ENCODE data around the gene SGMS1.

SGMS1 gene

GRCh38 chr10:50610368-50610767 lies 13.4 kb downstream of the SGMS1 start:
- no peak overlapping the region for H2AFZ ChIP-seq (ENCODE audit: low read depth, low read length, severe bottlenecking)
- H3K27me3 ChIP-seq (ENCODE audit: low read length): no peaks in the 10 kb centered on the region
- H3K4me2 ChIP-seq (ENCODE audit: low read depth, low read length, poor library complexity, severe bottlenecking): no peak overlapping the region
- no peaks in the 10 kb centered on the region for H3K36me3 ChIP-seq (ENCODE audit: low read length)
- no peak for TF ChIP-seq EZH2phosphoT487 (conservative IDR thresholded peaks at IDR 0.05; ENCODE audit: low read length)
- TF ChIP-seq, protein P1, sequence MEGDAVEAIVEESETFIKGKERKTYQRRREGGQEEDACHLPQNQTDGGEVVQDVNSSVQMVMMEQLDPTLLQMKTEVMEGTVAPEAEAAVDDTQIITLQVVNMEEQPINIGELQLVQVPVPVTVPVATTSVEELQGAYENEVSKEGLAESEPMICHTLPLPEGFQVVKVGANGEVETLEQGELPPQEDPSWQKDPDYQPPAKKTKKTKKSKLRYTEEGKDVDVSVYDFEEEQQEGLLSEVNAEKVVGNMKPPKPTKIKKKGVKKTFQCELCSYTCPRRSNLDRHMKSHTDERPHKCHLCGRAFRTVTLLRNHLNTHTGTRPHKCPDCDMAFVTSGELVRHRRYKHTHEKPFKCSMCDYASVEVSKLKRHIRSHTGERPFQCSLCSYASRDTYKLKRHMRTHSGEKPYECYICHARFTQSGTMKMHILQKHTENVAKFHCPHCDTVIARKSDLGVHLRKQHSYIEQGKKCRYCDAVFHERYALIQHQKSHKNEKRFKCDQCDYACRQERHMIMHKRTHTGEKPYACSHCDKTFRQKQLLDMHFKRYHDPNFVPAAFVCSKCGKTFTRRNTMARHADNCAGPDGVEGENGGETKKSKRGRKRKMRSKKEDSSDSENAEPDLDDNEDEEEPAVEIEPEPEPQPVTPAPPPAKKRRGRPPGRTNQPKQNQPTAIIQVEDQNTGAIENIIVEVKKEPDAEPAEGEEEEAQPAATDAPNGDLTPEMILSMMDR (IDR thresholded peaks at IDR 0.05; ENCODE audit: insufficient read depth, low read length, poor library complexity, severe bottlenecking): no peak
- H3F3A ChIP-seq (ENCODE audit: insufficient read depth): no peaks in the 10 kb centered on the region
- H3K27ac ChIP-seq (ENCODE audit: low read depth, low read length): no peak overlapping the region
- no peak overlapping the region for H3K4me3 ChIP-seq (ENCODE audit: insufficient read depth, low read length, poor library complexity, severe bottlenecking)
- H4K20me1 ChIP-seq (ENCODE audit: low read depth, low read length): no peaks in the 10 kb centered on the region; the same call in 1 of the 2 replicates
- H3K79me2 ChIP-seq (ENCODE audit: insufficient read depth, low read length): peaks cover 72% of the 10 kb centered on the region
- no peak overlapping the region for H3K9ac ChIP-seq (ENCODE audit: low read length)
- H3K9me3 ChIP-seq (ENCODE audit: insufficient read depth, low read length): no peaks in the 10 kb centered on the region
- H3K9me2 ChIP-seq (replicated peaks; ENCODE audit: insufficient read depth, low read length): no peaks in the 10 kb centered on the region

GRCh38 chr10:50607356-50607925 lies 16.3 kb downstream of the SGMS1 start:
- no peak overlapping the region for H3K9ac ChIP-seq (ENCODE audit: low read length)
- H3K9me3 ChIP-seq (ENCODE audit: insufficient read depth, low read length): no peaks in the 10 kb centered on the region
- no peak overlapping the region for H2AFZ ChIP-seq (ENCODE audit: low read depth, low read length, severe bottlenecking)
- TF ChIP-seq EZH2phosphoT487 (conservative IDR thresholded peaks at IDR 0.05; ENCODE audit: low read length): no peak
- TF ChIP-seq, protein P1 (IDR thresholded peaks at IDR 0.05; ENCODE audit: insufficient read depth, low read length, poor library complexity, severe bottlenecking): no peak
- no peaks in the 10 kb centered on the region for H3K9me2 ChIP-seq (replicated peaks; ENCODE audit: insufficient read depth, low read length)
- H3K36me3 ChIP-seq (ENCODE audit: low read length): no peaks in the 10 kb centered on the region; the same call in 1 of the 2 replicates
- no peaks in the 10 kb centered on the region for H3K27me3 ChIP-seq (ENCODE audit: low read length)
- H3K4me2 ChIP-seq (ENCODE audit: low read depth, low read length, poor library complexity, severe bottlenecking): no peak overlapping the region
- peaks cover 56% of the 10 kb centered on the region for H3K79me2 ChIP-seq (ENCODE audit: insufficient read depth, low read length)
- H3K4me3 ChIP-seq (ENCODE audit: insufficient read depth, low read length, poor library complexity, severe bottlenecking): no peak overlapping the region
- no peaks in the 10 kb centered on the region for H3F3A ChIP-seq (ENCODE audit: insufficient read depth)
- H4K20me1 ChIP-seq (ENCODE audit: low read depth, low read length): no peaks in the 10 kb centered on the region; the same call in 1 of the 2 replicates
- no peak overlapping the region for H3K27ac ChIP-seq (ENCODE audit: low read depth, low read length)

DNA sequence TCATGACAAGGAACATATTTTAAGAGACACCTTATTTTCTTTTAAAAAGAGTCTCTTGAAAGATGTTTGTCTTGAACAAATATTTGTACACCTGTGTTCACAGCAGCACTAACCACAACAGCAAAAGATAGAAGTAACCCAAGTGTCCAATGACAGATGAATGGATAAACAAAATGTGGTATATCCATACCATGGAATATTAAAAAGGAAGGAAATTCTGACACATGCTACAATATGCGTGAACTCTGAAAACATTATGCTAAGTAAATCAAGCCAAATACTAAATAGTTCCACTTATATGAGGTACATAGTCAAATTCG lies 17.8 kb downstream of the SGMS1 start:
- TF ChIP-seq, protein P1 (IDR thresholded peaks at IDR 0.05; ENCODE audit: insufficient read depth, low read length, poor library complexity, severe bottlenecking): no peak
- no peak for TF ChIP-seq EZH2phosphoT487 (conservative IDR thresholded peaks at IDR 0.05; ENCODE audit: low read length)
- Histone ChIP-seq H3K27ac (ENCODE audit: low read depth, low read length) (no peak overlapping the region), H3K4me3 (ENCODE audit: insufficient read depth, low read length, poor library complexity, severe bottlenecking) (no peak overlapping the region), H3F3A (ENCODE audit: insufficient read depth) (no peaks in the 10 kb centered on the region), H3K36me3 (ENCODE audit: low read length) (no peaks in the 10 kb centered on the region; the same call in 1 of the 2 replicates), H3K9me3 (ENCODE audit: insufficient read depth, low read length) (no peaks in the 10 kb centered on the region), H3K9ac (ENCODE audit: low read length) (no peak overlapping the region), H2AFZ (ENCODE audit: low read depth, low read length, severe bottlenecking) (no peak overlapping the region), H4K20me1 (ENCODE audit: low read depth, low read length) (no peaks in the 10 kb centered on the region; the same call in 1 of the 2 replicates), H3K79me2 (ENCODE audit: insufficient read depth, low read length) (peaks cover 54% of the 10 kb centered on the region), H3K4me2 (ENCODE audit: low read depth, low read length, poor library complexity, severe bottlenecking) (no peak overlapping the region), H3K27me3 (ENCODE audit: low read length) (no peaks in the 10 kb centered on the region), H3K9me2 (replicated peaks; ENCODE audit: insufficient read depth, low read length) (no peaks in the 10 kb centered on the region)
